Thymus (tissue), 14 donors: ENCODE measurements around the gene PPP3R1. TPM values are rescaled to one million over a fixed set of nuclear protein-coding genes. Genes with fewer than 3 reads are reported as not detected.

Source experiments
- DNase-seq, 9 donors: peaks; one replicate each; pipeline ENCODE4 v3.0.0-alpha.2; 2013; ENCODE audit warnings: low spot score in 9 of 9, low read depth in 6 of 9, missing footprints in 1 of 9
- H3K27ac ChIP-seq, 2 donors: one replicate each; pipeline ENCODE4 v1.5.1; 2013; ENCODE audit warnings: control low read depth in 1 of 2, low read depth in 1 of 2, low read length in 1 of 2, mild to moderate bottlenecking in 1 of 2, moderate library complexity in 1 of 2
- H3K27me3 ChIP-seq, 2 donors: one replicate each; pipeline ENCODE4 v1.5.1; 2013; ENCODE audit warnings: low read length in 1 of 2; ENCODE audit not compliant: control insufficient read depth in 2 of 2, insufficient read depth in 1 of 2
- H3K36me3 ChIP-seq, 2 donors: one replicate each; pipeline ENCODE4 v1.5.1; 2013; ENCODE audit warnings: low read length in 1 of 2, mild to moderate bottlenecking in 1 of 2, moderate library complexity in 1 of 2; ENCODE audit not compliant: control insufficient read depth in 2 of 2, insufficient read depth in 2 of 2
- H3K4me1 ChIP-seq, 2 donors: one replicate each; pipeline ENCODE4 v1.5.1; 2013; ENCODE audit warnings: low read length in 2 of 2; ENCODE audit not compliant: control insufficient read depth in 2 of 2, insufficient read depth in 2 of 2
- H3K4me3 ChIP-seq, 2 donors: one replicate each; pipeline ENCODE4 v1.5.1; 2013; ENCODE audit warnings: low read length in 2 of 2, control low read depth in 1 of 2, mild to moderate bottlenecking in 1 of 2
- H3K9me3 ChIP-seq, 2 donors: one replicate each; pipeline ENCODE4 v1.5.1; 2013; ENCODE audit warnings: low read length in 1 of 2, mild to moderate bottlenecking in 1 of 2; ENCODE audit not compliant: control insufficient read depth in 2 of 2, insufficient read depth in 1 of 2
- WGBS: extraction: QIAGEN DNeasy Blood & Tissue Kit; methylation state at CpG from one replicate; pipeline ENCODE4 v1.1.7; 2013; 5-methylcytosine and 5-hydroxymethylcytosine counted together
- long read RNA-seq, 10 donors: transcript quantifications; one replicate each; lab custom pipeline, GENCODE V29; 2026
- polyA plus RNA-seq: library from polyadenylated mRNA; stranded (reverse); fragments of 200-250 nt; gene quantifications from one replicate; pipeline ENCODE4 v1.2.3, GENCODE V29; 2013
- total RNA-seq: library from RNA; stranded (reverse); fragments of 120-200 nt; gene quantifications from one replicate; pipeline ENCODE4 v1.2.4, GENCODE V29; 2013
- donor health status: healthy.

The PPP3R1 gene, protein sequence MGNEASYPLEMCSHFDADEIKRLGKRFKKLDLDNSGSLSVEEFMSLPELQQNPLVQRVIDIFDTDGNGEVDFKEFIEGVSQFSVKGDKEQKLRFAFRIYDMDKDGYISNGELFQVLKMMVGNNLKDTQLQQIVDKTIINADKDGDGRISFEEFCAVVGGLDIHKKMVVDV
- total RNA-seq (14.6 TPM), polyA plus RNA-seq (37.3 TPM)
- long read RNA-seq, donor 1, partial matches to known transcripts: 0 of 1 reads
- long read RNA-seq, donor 1, other reads (novel, unspliced or antisense): 0 of 1 reads
- long read RNA-seq, donor 2, transcript PPP3R1-201 (6 exons, 3,023 nt): major isoform, 26 of 26 reads
- long read RNA-seq, donor 2, partial matches to known transcripts: 0 of 26 reads
- long read RNA-seq, donor 2, other reads (novel, unspliced or antisense): 0 of 26 reads
- long read RNA-seq, donor 3, transcript PPP3R1-201 (6 exons, 3,023 nt): major isoform, 12 of 12 reads
- long read RNA-seq, donor 3, partial matches to known transcripts: 0 of 12 reads
- long read RNA-seq, donor 3, other reads (novel, unspliced or antisense): 0 of 12 reads
- long read RNA-seq, donor 4, transcript PPP3R1-201 (6 exons, 3,023 nt): major isoform, 8 of 13 reads
- long read RNA-seq, donor 4, partial matches to known transcripts: 5 of 13 reads
- long read RNA-seq, donor 4, other reads (novel, unspliced or antisense): 0 of 13 reads
- long read RNA-seq, donor 5, transcript PPP3R1-201 (6 exons, 3,023 nt): major isoform, 18 of 18 reads
- long read RNA-seq, donor 5, partial matches to known transcripts: 0 of 18 reads
- long read RNA-seq, donor 5, other reads (novel, unspliced or antisense): 0 of 18 reads
- long read RNA-seq, donor 6, transcript PPP3R1-201 (6 exons, 3,023 nt): major isoform, 10 of 10 reads
- long read RNA-seq, donor 6, partial matches to known transcripts: 0 of 10 reads
- long read RNA-seq, donor 6, other reads (novel, unspliced or antisense): 0 of 10 reads
- long read RNA-seq, donor 7, transcript PPP3R1-201 (6 exons, 3,023 nt): major isoform, 12 of 12 reads
- long read RNA-seq, donor 7, partial matches to known transcripts: 0 of 12 reads
- long read RNA-seq, donor 7, other reads (novel, unspliced or antisense): 0 of 12 reads
- long read RNA-seq, donor 8, transcript PPP3R1-201 (6 exons, 3,023 nt): major isoform, 8 of 8 reads
- long read RNA-seq, donor 8, partial matches to known transcripts: 0 of 8 reads
- long read RNA-seq, donor 8, other reads (novel, unspliced or antisense): 0 of 8 reads
- long read RNA-seq, donor 9, transcript PPP3R1-201 (6 exons, 3,023 nt): major isoform, 7 of 7 reads
- long read RNA-seq, donor 9, partial matches to known transcripts: 0 of 7 reads
- long read RNA-seq, donor 9, other reads (novel, unspliced or antisense): 0 of 7 reads
- long read RNA-seq, donor 10, transcript PPP3R1-201 (6 exons, 3,023 nt): major isoform, 17 of 17 reads
- long read RNA-seq, donor 10, partial matches to known transcripts: 0 of 17 reads
- long read RNA-seq, donor 10, other reads (novel, unspliced or antisense): 0 of 17 reads

DNA sequence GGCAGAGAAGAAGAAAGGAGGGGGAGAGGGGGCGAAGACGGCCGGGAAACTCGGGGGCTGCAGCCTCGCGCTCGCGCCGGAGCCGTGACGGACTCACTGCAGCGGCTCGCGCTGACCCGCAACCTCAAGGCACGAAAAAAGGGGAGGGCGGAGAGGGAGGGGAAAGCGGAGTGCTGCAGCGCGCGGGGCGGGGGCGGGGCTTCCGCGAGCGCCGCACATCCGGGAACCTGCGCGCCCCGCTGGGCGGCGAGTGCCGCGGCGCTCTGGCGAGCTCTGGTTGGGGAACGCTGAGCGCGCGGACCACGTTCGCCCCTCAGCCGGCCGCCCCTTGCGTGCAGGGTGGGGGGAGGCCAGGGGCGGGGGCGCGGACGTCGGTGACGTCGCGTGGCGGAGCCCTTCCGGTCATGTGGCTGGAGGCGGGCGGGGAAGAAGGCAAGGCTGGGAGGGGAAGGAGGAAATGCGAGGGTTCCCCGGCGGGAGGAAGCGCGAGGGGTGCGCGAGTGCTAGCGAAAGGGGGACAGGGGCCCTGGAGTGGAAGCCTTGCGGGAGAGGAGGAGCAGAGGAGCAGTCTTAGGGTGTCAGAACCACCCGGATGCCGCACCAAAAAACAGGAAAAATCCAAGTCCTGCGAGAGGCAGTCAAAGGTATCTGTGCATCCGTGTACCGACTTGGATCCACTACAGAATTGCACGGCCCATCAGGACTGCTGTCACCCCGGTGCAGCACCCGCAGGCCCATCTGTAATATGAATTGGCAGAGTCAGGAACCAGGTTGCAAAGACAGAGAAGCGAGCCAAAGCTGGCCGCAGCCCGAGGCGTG lies at the start of gene PPP3R1:
PPP3R1 (minus strand) TSS at position 133 of the 819 bp plus-strand sequence. CDS start 405 bp downstream, outside the sequence.
- H3K27ac ChIP-seq: peak within 1 kb of the TSS; percentile 96 to 98
- peak within 1 kb of the TSS; percentile 90 to 93 for H3K4me3 ChIP-seq
- no peaks in the 10 kb centered on the region for H3K9me3 ChIP-seq
- no peaks in the 10 kb centered on the region for H3K27me3 ChIP-seq
- WGBS: under 1% methylated on average over 78 of the region's 79 CpGs
- peaks cover 13 to 16% of the 10 kb centered on the region in 2 donors for H3K4me1 ChIP-seq
- H3K36me3 ChIP-seq: no peaks in the 10 kb centered on the region
- DNase-seq: peak; percentile 82 to 96 (median 91)

DNA sequence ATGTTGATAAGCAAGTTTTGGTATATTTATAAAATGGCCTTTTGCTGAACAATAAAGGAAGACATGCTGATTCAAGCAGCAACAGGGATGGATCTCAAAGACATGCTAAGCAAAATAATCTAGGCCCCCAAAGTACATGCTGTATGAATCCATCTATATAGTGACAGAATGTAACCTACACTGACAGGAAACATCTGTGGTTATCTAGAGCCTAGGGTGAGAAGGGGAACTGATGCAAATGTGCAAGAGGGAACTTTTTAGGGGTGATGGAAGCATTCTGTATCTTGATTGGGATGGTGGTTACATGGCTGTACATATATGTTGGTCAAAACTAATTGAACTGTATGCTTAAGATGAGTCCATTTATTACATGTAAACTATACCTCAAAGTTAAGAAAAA lies 43.2 kb upstream of the PPP3R1 start:
- Histone ChIP-seq H3K4me1 (no peaks in the 10 kb centered on the region), H3K36me3 (no peaks in the 10 kb centered on the region), H3K4me3 (no peak overlapping the region), H3K27ac (no peak overlapping the region), H3K9me3 (no peaks in the 10 kb centered on the region), H3K27me3 (no peaks in the 10 kb centered on the region)
- DNase-seq: no peak

DNA sequence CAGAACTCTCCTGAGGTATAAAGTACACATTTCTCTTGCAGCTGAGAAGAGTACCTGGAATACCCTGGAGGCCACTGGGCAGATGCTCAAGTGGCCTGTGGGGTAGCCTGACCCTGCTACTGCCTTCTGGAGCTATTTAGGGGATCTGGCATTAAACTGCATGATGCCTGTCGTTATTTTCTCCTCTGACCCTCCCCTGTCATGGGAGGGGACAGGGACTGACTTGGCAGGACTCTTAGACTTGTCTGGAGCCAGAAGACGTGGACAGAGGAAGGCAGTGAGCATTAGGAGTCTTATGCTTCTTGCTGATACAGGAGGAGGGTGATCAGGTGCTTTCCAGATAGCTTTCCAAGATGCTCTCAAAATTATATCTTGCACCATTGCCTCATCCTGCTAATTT lies 42.6 kb upstream of the PPP3R1 start:
- 71% methylated on average over 2 of the region's 2 CpGs for WGBS
- Histone ChIP-seq H3K27ac (no peak overlapping the region), H3K36me3 (no peaks in the 10 kb centered on the region), H3K27me3 (no peaks in the 10 kb centered on the region), H3K4me1 (no peaks in the 10 kb centered on the region), H3K4me3 (no peak overlapping the region), H3K9me3 (no peaks in the 10 kb centered on the region)
- no peak for DNase-seq

DNA sequence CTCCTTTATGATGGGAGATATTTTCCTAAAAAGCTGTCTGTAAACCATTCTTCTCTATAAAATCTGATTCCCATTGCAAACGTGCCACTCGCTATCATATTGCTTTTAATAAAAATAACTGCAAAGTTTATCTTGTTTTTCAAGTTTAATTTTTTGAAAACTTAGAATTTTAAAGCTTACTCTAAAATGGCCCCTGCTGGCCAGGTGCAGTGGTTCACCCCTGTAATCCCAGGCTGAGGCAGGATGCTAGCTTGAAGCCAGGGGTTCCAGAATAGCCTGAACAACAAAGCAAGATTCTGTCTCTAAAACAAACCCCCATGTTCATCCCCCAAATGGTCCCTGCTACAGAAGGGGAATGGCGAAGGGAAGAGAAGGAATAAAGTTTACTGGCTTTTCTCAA lies 41.9 kb upstream of the PPP3R1 start:
- Histone ChIP-seq H3K9me3 (no peaks in the 10 kb centered on the region), H3K4me3 (no peak overlapping the region), H3K36me3 (no peaks in the 10 kb centered on the region), H3K27me3 (no peaks in the 10 kb centered on the region), H3K27ac (no peak overlapping the region), H3K4me1 (no peaks in the 10 kb centered on the region)
- no peak for DNase-seq
- WGBS: 93% methylated on average over 3 of the region's 3 CpGs

DNA sequence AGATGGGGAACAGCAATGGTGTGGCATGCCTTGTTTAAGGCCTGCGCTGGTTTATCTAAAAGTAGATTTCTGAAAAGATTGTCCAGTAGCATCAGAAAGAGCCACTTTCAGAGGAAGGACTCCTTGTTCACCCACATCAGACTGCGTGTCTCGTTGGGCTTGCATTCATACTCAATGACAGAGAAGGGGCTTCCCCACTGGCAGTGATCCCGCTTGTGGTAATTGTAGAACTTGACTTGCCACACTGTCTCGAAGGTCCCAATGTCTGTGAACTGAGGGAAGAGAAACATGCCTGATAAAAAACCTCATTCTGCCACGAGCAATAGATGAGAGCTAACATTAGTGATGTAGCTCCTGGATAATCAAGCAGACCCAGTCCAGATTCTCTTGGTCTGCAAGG lies 41.4 kb upstream of the PPP3R1 start:
- Histone ChIP-seq H3K27me3 (no peaks in the 10 kb centered on the region), H3K4me3 (no peak overlapping the region), H3K36me3 (no peaks in the 10 kb centered on the region), H3K9me3 (no peaks in the 10 kb centered on the region), H3K27ac (no peak overlapping the region), H3K4me1 (no peaks in the 10 kb centered on the region)
- DNase-seq: peak in 1 of 9 donors; percentile 23
- 94% methylated on average over 6 of the region's 6 CpGs for WGBS

DNA sequence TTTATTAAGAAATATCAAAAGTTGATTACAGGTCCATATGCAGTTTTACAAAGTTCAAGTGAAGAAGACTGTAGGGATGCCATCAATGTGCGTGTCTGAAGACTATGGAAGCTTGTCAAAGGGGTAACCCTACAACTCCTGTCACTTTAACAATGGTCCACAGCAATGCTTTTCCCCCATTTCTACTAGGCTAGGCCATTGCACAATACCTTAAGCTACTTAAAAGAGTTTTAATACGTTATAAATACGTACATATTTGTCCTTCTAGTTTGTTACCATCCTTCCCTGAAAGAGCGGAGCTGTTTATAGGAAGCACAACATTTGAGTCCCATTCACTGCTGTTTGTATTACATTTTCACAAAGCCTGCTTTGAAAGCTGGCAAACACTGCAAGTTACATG lies 40.7 kb upstream of the PPP3R1 start:
- Histone ChIP-seq H3K36me3 (no peaks in the 10 kb centered on the region), H3K4me3 (no peak overlapping the region), H3K27me3 (no peaks in the 10 kb centered on the region), H3K4me1 (no peaks in the 10 kb centered on the region), H3K9me3 (no peaks in the 10 kb centered on the region), H3K27ac (no peak overlapping the region)
- DNase-seq: no peak
- 97% methylated on average over 4 of the region's 4 CpGs for WGBS

DNA sequence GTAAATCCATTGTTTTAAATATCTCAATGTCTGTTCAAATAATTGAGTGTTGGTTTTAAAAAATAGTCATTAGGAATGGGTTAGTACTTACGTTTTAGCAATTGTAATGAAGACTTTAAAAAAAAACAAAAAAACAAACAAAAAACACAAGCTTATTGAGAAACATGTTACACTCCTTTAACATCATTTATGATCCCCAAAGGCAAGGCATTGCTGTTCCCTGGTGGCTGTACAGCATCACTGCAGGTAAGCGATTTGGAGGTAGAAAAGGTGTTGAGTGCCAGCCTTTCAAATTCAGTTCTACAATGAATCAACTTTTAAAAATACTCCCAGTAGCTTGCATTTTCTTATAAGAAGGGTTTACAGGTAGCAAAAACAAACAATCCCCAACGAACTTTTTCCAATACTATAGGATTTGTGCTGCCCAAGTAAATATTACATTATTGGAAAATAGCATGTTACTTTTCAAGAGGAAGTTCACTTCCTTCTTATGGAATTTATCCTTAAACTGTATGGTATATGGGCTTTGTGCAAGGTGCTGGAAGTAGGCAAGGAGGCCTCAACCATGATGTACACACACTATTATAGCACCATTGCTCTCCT lies 39.9 kb upstream of the PPP3R1 start:
- Histone ChIP-seq H3K36me3 (no peaks in the 10 kb centered on the region), H3K9me3 (no peaks in the 10 kb centered on the region), H3K27me3 (no peaks in the 10 kb centered on the region), H3K4me1 (no peaks in the 10 kb centered on the region), H3K27ac (no peak overlapping the region), H3K4me3 (no peak overlapping the region)
- peak in 2 of 9 donors; percentile 22 to 41 for DNase-seq
- 75% methylated on average over 3 of the region's 3 CpGs for WGBS

DNA sequence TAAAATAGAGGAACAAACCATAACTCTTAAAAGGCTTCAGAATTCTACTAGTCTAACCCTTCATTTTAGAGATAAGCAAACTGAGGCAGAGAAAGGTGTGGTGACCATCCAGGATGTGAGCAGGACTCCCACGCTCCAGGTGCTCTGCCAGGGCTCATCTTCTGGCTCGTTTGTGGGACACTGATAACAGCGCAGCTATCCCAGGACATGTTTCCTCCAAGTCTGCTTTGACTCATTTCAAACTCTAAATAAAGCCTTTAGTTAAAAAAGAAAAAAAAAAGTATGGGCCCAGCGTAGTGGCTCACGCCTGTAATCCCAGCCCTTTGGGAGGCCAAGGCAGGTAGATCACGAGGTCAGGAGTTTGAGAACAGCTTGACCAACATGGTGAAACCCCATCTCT lies 39.0 kb upstream of the PPP3R1 start:
- H3K4me1 ChIP-seq: no peaks in the 10 kb centered on the region
- no peak overlapping the region for H3K27ac ChIP-seq
- 82% methylated on average over 6 of the region's 6 CpGs for WGBS
- no peaks in the 10 kb centered on the region for H3K27me3 ChIP-seq
- no peaks in the 10 kb centered on the region for H3K36me3 ChIP-seq
- H3K9me3 ChIP-seq: no peaks in the 10 kb centered on the region
- no peak overlapping the region for H3K4me3 ChIP-seq
- DNase-seq: no peak
